Smooth muscle cell of bladder (primary cell): ENCODE results near the gene AP1M2. TPM values are rescaled to one million over a fixed set of nuclear protein-coding genes. Genes with fewer than 3 reads are reported as not detected.

Source experiments
- total RNA-seq: library from RNA; depleted of rRNA; stranded (reverse); fragments of >200 nt; gene quantifications from 2 replicates; pipeline ENCODE4 v1.2.3, GENCODE V29; 2014

AP1M2 gene
- total RNA-seq: not detected in 2 replicates

GRCh38 chr19:10587022-10587838, at the start of gene AP1M2:
Gene AP1M2, minus strand, starts transcription at chr19:10587312. Its CDS starts 81 bp downstream, at chr19:10587231.

GRCh38 chr19:10625003-10625761, 38.1 kb upstream of the AP1M2 start, which contains the start of gene SLC44A2:
Gene SLC44A2, plus strand, starts transcription at chr19:10625553. Its CDS starts 81 bp downstream, at chr19:10625634.

GRCh38 chr19:10568826-10569651, 18.1 kb downstream of the AP1M2 start, which contains the start of gene CDKN2D:
Gene CDKN2D, minus strand, starts transcription at chr19:10568979. Its CDS starts 326 bp downstream, at chr19:10568653.

GRCh38 chr19:10565567-10566407, 21.3 kb downstream of the AP1M2 start, which contains the start of gene KRI1:
Gene KRI1, minus strand, starts transcription at chr19:10566010. Its CDS starts 11 bp downstream, at chr19:10565999.

GRCh38 chr19:10543420-10544241, 43.5 kb downstream of the AP1M2 start, which contains the start of gene ATG4D:
Gene ATG4D, plus strand, starts transcription at chr19:10543904. Its CDS starts 187 bp downstream, at chr19:10544091.

Other genes with a start within 250 kb of the AP1M2 start
- gene ICAM3, start 247.7 kb downstream of the AP1M2 start, total RNA-seq: 10.7 and 12.9 TPM in 2 replicates
- 44.8 and 63.2 TPM in 2 replicates for gene TYK2, start 206.7 kb downstream of the AP1M2 start, total RNA-seq
- 188 and 194 TPM in 2 replicates for gene CDC37, start 183.8 kb downstream of the AP1M2 start, total RNA-seq
- gene PDE4A, start 166.8 kb downstream of the AP1M2 start, total RNA-seq: 2.7 and 3.8 TPM in 2 replicates
- 81.9 and 97.7 TPM in 2 replicates for gene KEAP1, start 84.0 kb downstream of the AP1M2 start, total RNA-seq
- gene S1PR5, start 69.9 kb downstream of the AP1M2 start, total RNA-seq: 0.14 and 0.74 TPM in 2 replicates
- 10.8 and 13.2 TPM in 2 replicates for gene ATG4D, start 43.4 kb downstream of the AP1M2 start, total RNA-seq
- 7.0 and 9.1 TPM in 2 replicates for gene KRI1, start 21.3 kb downstream of the AP1M2 start, total RNA-seq
- gene CDKN2D, start 18.3 kb downstream of the AP1M2 start, total RNA-seq: 2.7 and 3.1 TPM in 2 replicates
- gene SLC44A2, start 38.2 kb upstream of the AP1M2 start, total RNA-seq: 28.4 and 35.5 TPM in 2 replicates
- gene ILF3, start 67.0 kb upstream of the AP1M2 start, total RNA-seq: 60.4 and 69.0 TPM in 2 replicates
- gene QTRT1, start 114.1 kb upstream of the AP1M2 start, total RNA-seq: 26.0 and 31.1 TPM in 2 replicates
- 64.3 and 64.7 TPM in 2 replicates for gene DNM2, start 130.8 kb upstream of the AP1M2 start, total RNA-seq
- 52.9 and 53.9 TPM in 2 replicates for gene TMED1, start 248.9 kb upstream of the AP1M2 start, total RNA-seq